H1 (cell line): ENCODE data around the gene PCDHGA2.

Source experiments
- ATF2 ChIP-seq: IDR thresholded peaks from 2 replicates; pipeline ENCODE4 v1.6.1; 2012; ENCODE audit warnings: low read length, inconsistent platforms
- BRCA1 ChIP-seq: IDR thresholded peaks from 2 replicates; pipeline ENCODE4 v1.6.1; 2012; ENCODE audit warnings: low read depth, low read length, improper control_type of control experiment
- JUND ChIP-seq: IDR thresholded peaks from 2 replicates; pipeline ENCODE4 v1.6.1; 2011; ENCODE audit warnings: mild to moderate bottlenecking, improper control_type of control experiment, low read length
- POLR2A ChIP-seq, 2 experiments: IDR thresholded peaks; 1 replicate in 1 of 2; 2 replicates in 1 of 2; pipeline ENCODE4 v1.6.1; 2011; ENCODE audit warnings: low read depth in 2 of 2, low read length in 2 of 2, mild to moderate bottlenecking in 2 of 2; ENCODE audit errors: control extremely low read depth in 1 of 2
- ZNF274 ChIP-seq: IDR thresholded peaks from 2 replicates; pipeline ENCODE4 v1.7.0; 2012; ENCODE audit warnings: low read length, borderline replicate concordance; ENCODE audit errors: extremely low read depth
- TF ChIP-seq, protein P1 (sequence below), 3 experiments: IDR thresholded peaks; 1 replicate in 2 of 3; 2 replicates in 1 of 3; pipeline versions ENCODE4 v1.5.1 to v1.6.1; 2011; ENCODE audit warnings: low read length in 3 of 3, mild to moderate bottlenecking in 3 of 3, inconsistent platforms in 2 of 3, low read depth in 1 of 3, moderate library complexity in 1 of 3; ENCODE audit not compliant: insufficient read depth in 1 of 3; ENCODE audit errors: control extremely low read depth in 1 of 3
- TF ChIP-seq, protein P2 (sequence below): IDR thresholded peaks from 2 replicates; pipeline ENCODE4 v1.6.1; 2011; ENCODE audit warnings: low read length, improper control_type of control experiment

- TF ChIP-seq POLR2A (IDR thresholded peaks at IDR 0.05; ENCODE audit: control extremely low read depth in 1 of 2, low read depth in 2 of 2, low read length in 2 of 2) (no peak), ZNF274 (no peak), ATF2 (no peak), JUND (no peak), BRCA1 (no peak)
- TF ChIP-seq, protein P1, sequence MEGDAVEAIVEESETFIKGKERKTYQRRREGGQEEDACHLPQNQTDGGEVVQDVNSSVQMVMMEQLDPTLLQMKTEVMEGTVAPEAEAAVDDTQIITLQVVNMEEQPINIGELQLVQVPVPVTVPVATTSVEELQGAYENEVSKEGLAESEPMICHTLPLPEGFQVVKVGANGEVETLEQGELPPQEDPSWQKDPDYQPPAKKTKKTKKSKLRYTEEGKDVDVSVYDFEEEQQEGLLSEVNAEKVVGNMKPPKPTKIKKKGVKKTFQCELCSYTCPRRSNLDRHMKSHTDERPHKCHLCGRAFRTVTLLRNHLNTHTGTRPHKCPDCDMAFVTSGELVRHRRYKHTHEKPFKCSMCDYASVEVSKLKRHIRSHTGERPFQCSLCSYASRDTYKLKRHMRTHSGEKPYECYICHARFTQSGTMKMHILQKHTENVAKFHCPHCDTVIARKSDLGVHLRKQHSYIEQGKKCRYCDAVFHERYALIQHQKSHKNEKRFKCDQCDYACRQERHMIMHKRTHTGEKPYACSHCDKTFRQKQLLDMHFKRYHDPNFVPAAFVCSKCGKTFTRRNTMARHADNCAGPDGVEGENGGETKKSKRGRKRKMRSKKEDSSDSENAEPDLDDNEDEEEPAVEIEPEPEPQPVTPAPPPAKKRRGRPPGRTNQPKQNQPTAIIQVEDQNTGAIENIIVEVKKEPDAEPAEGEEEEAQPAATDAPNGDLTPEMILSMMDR (IDR thresholded peaks at IDR 0.05; ENCODE audit: control extremely low read depth in 1 of 3, insufficient read depth in 1 of 3, low read depth in 1 of 3, low read length in 3 of 3), result no peak
- TF ChIP-seq, protein P2, sequence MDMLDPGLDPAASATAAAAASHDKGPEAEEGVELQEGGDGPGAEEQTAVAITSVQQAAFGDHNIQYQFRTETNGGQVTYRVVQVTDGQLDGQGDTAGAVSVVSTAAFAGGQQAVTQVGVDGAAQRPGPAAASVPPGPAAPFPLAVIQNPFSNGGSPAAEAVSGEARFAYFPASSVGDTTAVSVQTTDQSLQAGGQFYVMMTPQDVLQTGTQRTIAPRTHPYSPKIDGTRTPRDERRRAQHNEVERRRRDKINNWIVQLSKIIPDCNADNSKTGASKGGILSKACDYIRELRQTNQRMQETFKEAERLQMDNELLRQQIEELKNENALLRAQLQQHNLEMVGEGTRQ, result no peak
These were observed 44.8 kb downstream of the PCDHGA2 start for GRCh38 chr5:141383345-141383744.
